Naive thymus-derived CD4-positive, alpha-beta T cell (primary cell): ENCODE results near the gene FMNL2. TPM values are rescaled to one million over a fixed set of nuclear protein-coding genes. Genes with fewer than 3 reads are reported as not detected.
A peak's percentile ranks its signal among the peaks of the same experiment; 100 is the strongest.

Source experiments
- ATAC-seq: fragments of 150-1000 bp; cut with Tn5 transposase; 2 replicates; pipeline ENCODE4 v1.10.0; 2021; ENCODE audit warnings: mild to moderate bottlenecking, moderate library complexity
- CTCF ChIA-PET: fragments of 350-600 bp; sonication (Branson Sonifier 250); formaldehyde crosslinking; loops from one replicate; lab custom pipeline; 2021; ENCODE audit warnings: antibody characterized with exemption; lab: Charles Lee
- POLR2A ChIA-PET: fragments of 350-600 bp; sonication (Branson Sonifier 250); formaldehyde crosslinking; loops from one replicate; lab custom pipeline; 2021; ENCODE audit warnings: antibody characterized with exemption, inconsistent platforms; lab: Charles Lee
- DNase-seq, 9 donors: peaks; one replicate each; pipeline versions ENCODE4 v3.0.0 to v3.0.0-alpha.2; 2020 to 2022; ENCODE audit warnings: mixed read lengths in 1 of 9
- H3K27ac ChIP-seq: one replicate; pipeline ENCODE4 v1.7.0; 2013; ENCODE audit warnings: mild to moderate bottlenecking, low read depth, low read length, moderate library complexity
- H3K27me3 ChIP-seq, 2 donors: one replicate each; pipeline ENCODE4 v1.7.0; 2013; ENCODE audit warnings: low read length in 2 of 2, mild to moderate bottlenecking in 2 of 2, moderate library complexity in 2 of 2; ENCODE audit not compliant: control insufficient read depth in 2 of 2, insufficient read depth in 2 of 2
- H3K36me3 ChIP-seq, 3 experiments: 1 replicate in 2 of 3; 2 replicates in 1 of 3; pipeline ENCODE4 v1.7.0; 2013; ENCODE audit warnings: low read length in 3 of 3, mild to moderate bottlenecking in 3 of 3, moderate library complexity in 1 of 3; ENCODE audit not compliant: insufficient read depth in 3 of 3, control insufficient read depth in 2 of 3
- H3K4me1 ChIP-seq, 2 donors: one replicate each; pipeline ENCODE4 v1.7.0; 2013; ENCODE audit warnings: low read length in 2 of 2, mild to moderate bottlenecking in 2 of 2, moderate library complexity in 1 of 2; ENCODE audit not compliant: control insufficient read depth in 2 of 2, insufficient read depth in 2 of 2
- H3K4me3 ChIP-seq: 2 replicates; pipeline ENCODE4 v1.7.0; 2013; ENCODE audit warnings: mild to moderate bottlenecking, low read length
- H3K9me3 ChIP-seq, 3 experiments: 1 replicate in 2 of 3; 2 replicates in 1 of 3; pipeline ENCODE4 v1.7.0; 2013; ENCODE audit warnings: low read length in 3 of 3; ENCODE audit not compliant: control insufficient read depth in 2 of 3
- H3K27ac Mint-ChIP-seq, 9 donors: one replicate each; pipeline ENCODE4 v1.8.0; 2020 to 2022; ENCODE audit warnings: mixed read lengths in 9 of 9, mild to moderate bottlenecking in 8 of 9, moderate library complexity in 5 of 9, inconsistent platforms in 2 of 9
- H3K27me3 Mint-ChIP-seq, 5 donors: one replicate each; pipeline ENCODE4 v1.8.0; 2021 to 2022; ENCODE audit warnings: mixed read lengths in 5 of 5, mild to moderate bottlenecking in 1 of 5
- H3K36me3 Mint-ChIP-seq, 5 donors: one replicate each; pipeline ENCODE4 v1.8.0; 2020 to 2022; ENCODE audit warnings: mixed read lengths in 5 of 5, mild to moderate bottlenecking in 3 of 5, inconsistent platforms in 1 of 5
- H3K4me1 Mint-ChIP-seq, 7 donors: one replicate each; pipeline ENCODE4 v1.8.0; 2020 to 2022; ENCODE audit warnings: mixed read lengths in 7 of 7, mild to moderate bottlenecking in 3 of 7, inconsistent platforms in 1 of 7
- H3K4me3 Mint-ChIP-seq, 10 donors: one replicate each; pipeline ENCODE4 v1.8.0; 2020 to 2022; ENCODE audit warnings: mild to moderate bottlenecking in 10 of 10, mixed read lengths in 10 of 10, moderate library complexity in 6 of 10, inconsistent platforms in 2 of 10
- H3K9me3 Mint-ChIP-seq, 11 donors: one replicate each; pipeline ENCODE4 v1.8.0; 2020 to 2022; ENCODE audit warnings: mixed read lengths in 11 of 11, mild to moderate bottlenecking in 4 of 11, inconsistent platforms in 1 of 11, moderate library complexity in 1 of 11
- intact Hi-C, 2 donors: fragments of 100-400 bp; cut with micrococcal nuclease; formaldehyde crosslinking; loops; one replicate each; pipeline ENCODE4 v1.15.1; 2023
- polyA plus RNA-seq, 2 donors: library from polyadenylated mRNA; unstranded; fragments of 300-500 nt; fragmentation: Illumina TruSeq; gene quantifications; one replicate each; pipeline ENCODE4 v1.2.3, GENCODE V29; 2021
- total RNA-seq, 6 experiments: library from RNA in 5 of 6; stranded (reverse) in 5 of 6; gene quantifications; 1 replicate in 5 of 6; 2 replicates in 1 of 6; pipeline ENCODE4 v1.2.3 and lab custom pipeline; 2021 to 2026

The FMNL2 gene
- total and polyA plus RNA-seq, 7 experiments from 2014 or later = 0.16 to 2.7 (median 1.2) TPM

DNA sequence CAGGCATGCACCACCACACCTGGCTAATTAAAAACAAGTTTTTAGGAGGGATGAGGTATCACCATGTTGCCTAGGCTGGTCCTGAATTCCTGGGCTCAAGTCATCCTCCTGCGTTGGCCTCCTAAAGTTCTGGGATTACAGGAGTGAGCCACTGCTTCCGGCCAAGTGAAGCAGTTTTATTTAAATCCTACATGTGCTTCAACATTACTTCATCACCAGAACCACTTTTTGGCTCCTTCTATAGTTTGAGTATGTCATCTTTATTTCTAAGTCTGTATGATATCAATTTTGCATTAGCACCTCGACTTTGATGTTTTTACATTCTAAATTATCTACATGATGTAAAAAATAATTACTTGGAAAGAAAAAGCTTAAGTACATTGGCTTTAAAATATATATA is 144.3 kb downstream of the FMNL2 start:
- Mint-ChIP-seq H3K27ac (no peak overlapping the region), H3K27me3 (peaks cover 0 to 15% (median 9%) of the 10 kb centered on the region in 5 donors), H3K4me1 (no peaks in the 10 kb centered on the region), H3K4me3 (no peak overlapping the region), H3K9me3 (no peaks in the 10 kb centered on the region), H3K36me3 (no peaks in the 10 kb centered on the region)
- ATAC-seq (no peak), DNase-seq (no peak)
- H3K4me3 ChIP-seq = no peak overlapping the region
- no peaks in the 10 kb centered on the region for H3K4me1 ChIP-seq
- no peaks in the 10 kb centered on the region for H3K27me3 ChIP-seq
- ChIA-PET POLR2A (no interaction called here), CTCF (no interaction called here)
- intact Hi-C loops = no loop called here
- H3K9me3 ChIP-seq = no peaks in the 10 kb centered on the region
- no peaks in the 10 kb centered on the region for H3K36me3 ChIP-seq
- no peak overlapping the region for H3K27ac ChIP-seq

DNA sequence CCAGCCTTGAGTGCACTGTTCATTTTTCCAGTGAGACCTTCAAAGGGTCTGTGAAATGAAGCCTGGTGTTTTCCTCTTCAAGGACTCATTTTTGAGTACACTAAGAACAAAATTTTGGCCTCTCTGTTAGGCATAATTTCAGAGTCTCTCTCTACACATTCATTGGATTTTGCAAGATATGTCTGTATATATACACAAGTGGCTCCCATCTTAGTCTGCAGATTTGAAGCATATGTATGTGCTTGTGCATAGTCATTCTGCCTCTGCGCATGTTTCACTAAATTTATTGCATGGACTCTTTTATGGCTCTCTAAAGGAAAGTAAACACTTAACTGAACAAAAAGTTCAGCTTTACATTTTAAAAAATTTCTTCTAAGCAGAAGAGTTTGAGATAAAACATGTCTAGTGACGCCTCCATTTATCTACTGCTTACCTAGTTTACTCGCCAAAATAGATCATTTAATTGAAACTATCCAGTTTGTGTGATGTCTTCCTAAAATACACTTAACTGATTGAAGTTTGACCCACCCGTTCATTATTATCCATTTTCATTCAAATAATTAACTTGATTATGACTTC is 145.9 kb downstream of the FMNL2 start:
- POLR2A ChIA-PET = no interaction called here

DNA sequence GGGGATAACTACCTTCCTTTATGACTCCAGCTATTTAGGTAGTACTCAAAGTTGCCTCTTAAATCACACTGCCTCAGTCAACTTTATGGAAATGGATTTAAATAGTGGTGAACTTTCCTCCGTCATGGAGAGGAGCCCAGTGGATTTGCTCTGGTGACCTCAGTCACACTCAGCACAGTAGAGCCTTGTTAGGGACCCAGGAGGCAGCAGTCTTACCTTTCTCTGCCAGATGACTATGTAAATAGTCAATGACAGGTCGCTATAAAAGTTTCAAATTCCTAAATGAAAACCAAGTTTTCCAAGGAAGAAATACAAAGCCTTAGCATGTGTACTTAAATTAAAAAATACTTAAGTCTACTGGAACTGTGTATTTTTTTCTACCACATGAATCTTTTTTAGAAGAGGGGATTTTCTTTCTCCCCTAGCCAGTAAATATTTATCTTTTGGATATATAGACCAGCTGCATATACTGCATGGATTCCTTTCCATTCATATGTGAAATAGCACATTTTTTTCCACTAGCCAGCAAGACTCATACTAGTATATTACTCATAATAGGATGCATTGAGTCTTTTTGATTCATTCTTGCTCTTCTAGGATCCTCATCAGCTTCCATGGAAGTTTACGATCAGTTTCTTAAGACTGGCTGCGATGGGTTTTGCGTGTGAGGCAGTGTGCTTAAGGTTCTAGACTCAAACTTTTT is 147.1 kb downstream of the FMNL2 start:
- Histone ChIP-seq H3K4me1 (no peaks in the 10 kb centered on the region), H3K9me3 (no peaks in the 10 kb centered on the region), H3K36me3 (no peaks in the 10 kb centered on the region), H3K27me3 (no peaks in the 10 kb centered on the region), H3K27ac (no peak overlapping the region), H3K4me3 (no peak overlapping the region)
- H3K27ac Mint-ChIP-seq = no peak overlapping the region
- DNase-seq (no peak), ATAC-seq (no peak)
- no peaks in the 10 kb centered on the region for H3K4me1 Mint-ChIP-seq
- H3K9me3 Mint-ChIP-seq = no peaks in the 10 kb centered on the region
- no peak overlapping the region for H3K4me3 Mint-ChIP-seq
- ChIA-PET CTCF (no interaction called here), POLR2A (no interaction called here)
- no peaks in the 10 kb centered on the region for H3K36me3 Mint-ChIP-seq
- peaks cover 0 to 20% (median 4%) of the 10 kb centered on the region in 5 donors for H3K27me3 Mint-ChIP-seq
- intact Hi-C loops = no loop called here

More for the DNA sequence above, 145.9 kb downstream of the FMNL2 start:
- Mint-ChIP-seq H3K36me3 (no peaks in the 10 kb centered on the region), H3K4me3 (no peak overlapping the region), H3K9me3 (no peaks in the 10 kb centered on the region), H3K4me1 (no peaks in the 10 kb centered on the region), H3K27me3 (peaks cover 0 to 15% (median 4%) of the 10 kb centered on the region in 5 donors), H3K27ac (no peak overlapping the region)
- DNase-seq (no peak), ATAC-seq (no peak)
- no peak overlapping the region for H3K27ac ChIP-seq
- CTCF ChIA-PET = no interaction called here
- H3K4me1 ChIP-seq = no peaks in the 10 kb centered on the region
- H3K9me3 ChIP-seq = no peaks in the 10 kb centered on the region
- H3K36me3 ChIP-seq = no peaks in the 10 kb centered on the region
- no peaks in the 10 kb centered on the region for H3K27me3 ChIP-seq
- intact Hi-C loops = no loop called here
- no peak overlapping the region for H3K4me3 ChIP-seq

DNA sequence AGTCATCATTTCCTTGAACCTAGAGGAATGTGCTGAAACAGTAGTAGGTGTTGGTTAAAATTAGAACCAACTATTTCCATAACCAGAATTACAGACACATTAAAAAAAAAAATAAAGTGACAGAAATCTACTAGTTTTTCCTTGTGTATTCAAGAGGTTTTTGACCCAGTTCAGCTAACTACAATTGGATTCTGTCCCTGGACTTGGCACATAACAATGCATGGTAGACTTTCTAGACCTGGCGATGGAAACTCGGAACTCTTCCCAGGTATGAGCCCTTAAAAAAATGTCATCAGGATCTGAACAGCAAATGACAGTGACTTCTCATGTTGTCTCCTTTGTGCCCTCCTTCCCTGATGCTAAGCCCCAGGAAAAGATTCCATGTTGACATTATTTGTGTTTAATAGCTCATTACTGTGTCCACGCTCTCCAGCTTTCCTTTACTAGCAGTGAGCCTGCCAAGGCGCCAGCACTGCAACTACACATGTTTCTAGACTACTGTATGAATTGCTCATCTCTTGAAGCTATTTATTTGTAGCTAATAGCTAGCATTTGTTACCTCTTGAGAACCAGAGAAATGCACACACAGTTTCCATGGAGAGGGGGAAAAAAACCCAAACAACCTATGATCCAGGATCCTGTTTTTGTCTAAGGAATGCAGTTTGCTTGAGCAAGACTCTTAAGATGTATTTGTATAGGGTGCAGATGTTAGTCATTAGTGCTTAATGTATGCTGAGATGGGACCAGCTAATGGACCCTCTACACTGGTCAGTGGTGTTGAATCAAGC is 148.5 kb downstream of the FMNL2 start:
- peaks cover 0 to 20% (median 3%) of the 10 kb centered on the region in 5 donors for H3K27me3 Mint-ChIP-seq
- DNase-seq (no peak), ATAC-seq (no peak)
- intact Hi-C loops = no loop called here
- H3K4me1 Mint-ChIP-seq = no peaks in the 10 kb centered on the region
- Histone ChIP-seq H3K9me3 (no peaks in the 10 kb centered on the region), H3K4me1 (no peaks in the 10 kb centered on the region), H3K4me3 (no peak overlapping the region), H3K27me3 (no peaks in the 10 kb centered on the region), H3K27ac (no peak overlapping the region), H3K36me3 (no peaks in the 10 kb centered on the region)
- POLR2A ChIA-PET = no interaction called here
- CTCF ChIA-PET = no interaction called here
- no peaks in the 10 kb centered on the region for H3K36me3 Mint-ChIP-seq
- no peaks in the 10 kb centered on the region for H3K9me3 Mint-ChIP-seq
- no peak overlapping the region for H3K27ac Mint-ChIP-seq
- H3K4me3 Mint-ChIP-seq = no peak overlapping the region

DNA sequence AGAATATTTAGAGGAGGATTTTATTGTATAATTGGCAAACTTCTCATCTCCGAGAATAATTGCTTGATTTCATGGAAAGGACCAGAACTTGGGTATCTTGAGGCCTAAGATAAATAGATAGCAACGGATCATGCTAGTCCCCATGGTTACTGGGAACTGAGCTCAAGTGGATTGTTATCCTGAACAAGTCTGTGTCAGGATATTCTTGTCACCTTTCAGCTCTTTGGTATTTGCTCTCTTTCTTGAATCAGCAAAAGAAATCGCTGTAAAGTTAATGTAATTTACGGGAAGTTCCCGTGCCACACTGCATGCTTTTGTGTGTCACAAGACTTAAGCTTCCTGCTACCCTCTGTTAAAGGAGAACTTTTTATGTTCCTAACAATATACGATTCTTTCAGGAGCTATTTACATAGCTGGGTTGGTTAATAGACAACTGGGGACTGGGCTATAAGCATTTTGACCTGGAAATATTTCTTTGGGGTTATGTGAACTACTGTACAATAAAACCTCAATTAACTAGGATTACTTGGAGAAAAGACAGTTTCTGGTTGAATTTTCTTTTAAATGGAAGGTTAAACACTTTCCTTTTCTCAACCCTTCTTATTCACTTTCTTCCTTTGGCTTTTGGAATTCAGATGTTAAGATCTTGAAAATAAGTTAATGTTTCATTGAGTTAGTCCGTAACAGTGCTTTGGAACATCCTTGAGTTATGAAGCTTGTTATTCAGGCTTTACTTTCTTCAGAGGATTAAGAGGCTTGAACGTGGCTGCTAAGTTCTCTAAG is 151.2 kb downstream of the FMNL2 start:
- peak; percentile 58 for ATAC-seq
- Mint-ChIP-seq H3K27ac (no peak overlapping the region), H3K36me3 (no peaks in the 10 kb centered on the region), H3K4me1 (peaks cover 0 to 2% (median 0%) of the 10 kb centered on the region in 7 donors), H3K4me3 (no peak overlapping the region), H3K27me3 (peaks cover 5 to 28% (median 11%) of the 10 kb centered on the region in 5 donors), H3K9me3 (no peaks in the 10 kb centered on the region)
- H3K27me3 ChIP-seq = no peaks in the 10 kb centered on the region
- no peaks in the 10 kb centered on the region for H3K9me3 ChIP-seq
- POLR2A ChIA-PET = no interaction called here
- intact Hi-C loops = no loop called here
- H3K4me3 ChIP-seq = no peak overlapping the region
- H3K4me1 ChIP-seq = no peaks in the 10 kb centered on the region
- no peak overlapping the region for H3K27ac ChIP-seq
- no peak for DNase-seq
- CTCF ChIA-PET = no interaction called here
- no peaks in the 10 kb centered on the region for H3K36me3 ChIP-seq

DNA sequence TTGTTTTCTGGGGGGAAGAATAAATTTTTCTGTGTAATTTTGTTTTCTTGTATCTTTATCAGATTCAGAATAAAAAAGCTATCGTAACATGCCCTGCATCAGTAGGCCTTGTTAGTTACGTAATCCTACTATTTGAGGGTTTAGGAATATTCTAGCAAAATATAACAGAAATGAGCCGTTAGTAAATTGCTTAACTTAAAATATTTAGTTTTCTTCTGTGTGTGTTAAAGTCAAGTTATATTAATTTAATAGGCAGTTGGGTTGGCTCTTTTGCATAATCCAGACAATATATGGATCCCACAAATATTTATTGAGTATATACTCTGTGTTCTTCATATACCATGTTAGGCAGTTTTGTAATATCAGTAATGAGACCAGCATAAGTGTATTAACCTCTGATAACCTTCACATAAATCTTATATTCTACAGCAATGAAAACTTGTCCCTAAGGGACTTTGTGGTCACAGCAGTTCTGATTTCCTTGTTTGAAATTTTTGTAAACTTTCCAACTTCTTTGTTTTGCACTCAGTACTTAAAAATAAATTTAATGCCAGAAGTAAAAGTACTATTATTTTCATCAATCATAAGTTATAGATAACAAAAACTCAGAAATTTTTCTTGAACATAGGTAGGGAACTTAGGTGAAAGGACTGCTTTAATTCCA is 151.9 kb downstream of the FMNL2 start:
- intact Hi-C loops = no loop called here
- peaks cover 0 to 2% (median 0%) of the 10 kb centered on the region in 7 donors for H3K4me1 Mint-ChIP-seq
- no peak overlapping the region for H3K4me3 ChIP-seq
- H3K27me3 ChIP-seq = no peaks in the 10 kb centered on the region
- no peak overlapping the region for H3K27ac Mint-ChIP-seq
- H3K4me3 Mint-ChIP-seq = no peak overlapping the region
- H3K27ac ChIP-seq = no peak overlapping the region
- CTCF ChIA-PET = no interaction called here
- no peak for ATAC-seq
- no peak for DNase-seq
- H3K4me1 ChIP-seq = no peaks in the 10 kb centered on the region
- no peaks in the 10 kb centered on the region for H3K36me3 Mint-ChIP-seq
- H3K36me3 ChIP-seq = no peaks in the 10 kb centered on the region
- H3K9me3 ChIP-seq = no peaks in the 10 kb centered on the region
- peaks cover 6 to 34% (median 17%) of the 10 kb centered on the region in 5 donors for H3K27me3 Mint-ChIP-seq
- H3K9me3 Mint-ChIP-seq = no peaks in the 10 kb centered on the region
- POLR2A ChIA-PET = no interaction called here
